NT2/D1 (cell line): Measurements from ENCODE around the gene CEP104.

Experiments
- SUZ12 ChIP-seq: IDR thresholded peaks from 2 replicates; pipeline ENCODE4 v1.6.1; 2011; ENCODE audit not compliant: insufficient read length, insufficient read depth; ENCODE audit errors: extremely low read depth
- YY1 ChIP-seq: IDR thresholded peaks from 2 replicates; pipeline ENCODE4 v1.6.1; 2011; ENCODE audit not compliant: insufficient read length, insufficient read depth
- ZNF274 ChIP-seq: IDR thresholded peaks from 2 replicates; pipeline ENCODE4 v1.6.1; 2011; ENCODE audit warnings: mild to moderate bottlenecking, low read depth, low read length

DNA sequence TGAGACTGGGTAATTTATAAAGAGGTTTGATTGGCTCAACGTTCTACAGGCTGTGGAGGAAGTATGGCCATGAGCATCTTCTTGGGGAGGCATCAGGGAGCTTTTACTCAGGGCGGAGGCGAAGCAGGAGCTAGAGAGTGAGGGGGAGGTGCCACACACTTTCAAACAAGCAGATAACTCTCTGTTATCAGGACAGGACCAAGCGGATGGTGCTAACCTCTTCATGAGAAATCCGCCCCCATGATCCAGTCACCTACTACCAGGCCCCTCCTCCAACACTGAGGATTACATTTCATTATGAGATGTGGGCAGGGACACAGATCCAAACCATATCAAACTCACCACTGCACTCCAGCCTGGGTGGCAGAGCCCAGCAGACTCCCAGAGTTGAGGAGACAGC is 49.2 kb downstream of the CEP104 start:
- TF ChIP-seq YY1: no peak
- TF ChIP-seq ZNF274: no peak
- no peak for TF ChIP-seq SUZ12
